Activated B cell treated with CpG ODN at 0.5 μM for 24 hours (primary cell): ENCODE data around the gene MBD5. TPM values are rescaled to one million over a fixed set of nuclear protein-coding genes. Genes with fewer than 3 reads are reported as not detected.

Experiments used
- ATAC-seq: fragments of 200-7000 bp; cut with Tn5 transposase; one replicate; pipeline ENCODE4 v1.10.0; 2021; ENCODE audit warnings: low read depth, mild to moderate bottlenecking, moderate library complexity
- CTCF ChIA-PET: fragments of 350-600 bp; sonication (Branson Sonifier 250); formaldehyde crosslinking; loops from one replicate; lab custom pipeline; 2021; ENCODE audit warnings: antibody characterized with exemption; lab: Charles Lee
- POLR2A ChIA-PET: fragments of 350-600 bp; sonication (Branson Sonifier 250); formaldehyde crosslinking; loops from one replicate; lab custom pipeline; 2021; ENCODE audit warnings: antibody characterized with exemption; lab: Charles Lee
- DNase-seq: peaks from one replicate; pipeline ENCODE4 v3.0.0; 2022
- H3K27ac Mint-ChIP-seq: one replicate; pipeline ENCODE4 v1.8.0; 2020; ENCODE audit warnings: mixed read lengths
- H3K27me3 Mint-ChIP-seq: one replicate; pipeline ENCODE4 v1.8.0; 2021; ENCODE audit warnings: mixed read lengths
- H3K36me3 Mint-ChIP-seq: one replicate; pipeline ENCODE4 v1.8.0; 2021; ENCODE audit warnings: low read depth, mixed read lengths
- H3K4me1 Mint-ChIP-seq: one replicate; pipeline ENCODE4 v1.8.0; 2021; ENCODE audit warnings: mixed read lengths
- H3K4me3 Mint-ChIP-seq: one replicate; pipeline ENCODE4 v1.8.0; 2020; ENCODE audit warnings: mild to moderate bottlenecking, mixed read lengths
- H3K9me3 Mint-ChIP-seq: one replicate; pipeline ENCODE4 v1.8.0; 2020; ENCODE audit warnings: mixed read lengths
- intact Hi-C: fragments of 100-400 bp; cut with micrococcal nuclease; formaldehyde crosslinking; loops from one replicate; pipeline ENCODE4 v1.15.1; 2024
- total RNA-seq: library from RNA; stranded (reverse); gene quantifications from 2 replicates; pipeline ENCODE4 v1.2.3, GENCODE V29; 2022
- TF ChIP-seq, protein P1 (sequence below): fragments of 200-600 bp; IDR thresholded peaks from one replicate; pipeline ENCODE4 v1.8.0; 2022; ENCODE audit warnings: antibody characterized with exemption, mild to moderate bottlenecking

MBD5 gene
- total RNA-seq, 1 donor from 2014 or later: 55.7 TPM

DNA sequence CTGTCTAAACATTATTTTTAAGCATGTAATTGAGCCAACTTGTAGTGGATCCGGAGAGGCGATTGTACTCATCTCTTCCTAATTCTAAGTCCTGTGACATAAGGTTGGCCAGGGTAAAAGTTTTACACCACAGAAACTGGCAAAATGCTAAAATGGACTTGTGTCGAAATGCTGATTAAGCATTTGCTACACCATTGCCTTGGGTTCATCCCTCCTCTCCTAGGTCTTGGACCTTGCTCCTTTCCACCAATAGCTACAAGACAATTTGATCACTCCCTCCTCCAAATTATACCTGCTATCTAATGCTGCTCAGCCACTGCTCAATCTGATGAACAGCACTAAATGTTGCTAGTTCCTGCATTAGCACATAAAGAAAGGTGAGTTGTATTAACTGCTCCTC lies 491.0 kb downstream of the MBD5 start:
- Mint-ChIP-seq H3K36me3 (no peaks in the 10 kb centered on the region), H3K27ac (no peak overlapping the region), H3K27me3 (no peaks in the 10 kb centered on the region), H3K4me3 (no peak overlapping the region), H3K9me3 (no peaks in the 10 kb centered on the region), H3K4me1 (peaks cover 9% of the 10 kb centered on the region)
- POLR2A ChIA-PET: no interaction called here
- intact Hi-C loops: no loop called here
- no peak for ATAC-seq
- TF ChIP-seq, protein P1, sequence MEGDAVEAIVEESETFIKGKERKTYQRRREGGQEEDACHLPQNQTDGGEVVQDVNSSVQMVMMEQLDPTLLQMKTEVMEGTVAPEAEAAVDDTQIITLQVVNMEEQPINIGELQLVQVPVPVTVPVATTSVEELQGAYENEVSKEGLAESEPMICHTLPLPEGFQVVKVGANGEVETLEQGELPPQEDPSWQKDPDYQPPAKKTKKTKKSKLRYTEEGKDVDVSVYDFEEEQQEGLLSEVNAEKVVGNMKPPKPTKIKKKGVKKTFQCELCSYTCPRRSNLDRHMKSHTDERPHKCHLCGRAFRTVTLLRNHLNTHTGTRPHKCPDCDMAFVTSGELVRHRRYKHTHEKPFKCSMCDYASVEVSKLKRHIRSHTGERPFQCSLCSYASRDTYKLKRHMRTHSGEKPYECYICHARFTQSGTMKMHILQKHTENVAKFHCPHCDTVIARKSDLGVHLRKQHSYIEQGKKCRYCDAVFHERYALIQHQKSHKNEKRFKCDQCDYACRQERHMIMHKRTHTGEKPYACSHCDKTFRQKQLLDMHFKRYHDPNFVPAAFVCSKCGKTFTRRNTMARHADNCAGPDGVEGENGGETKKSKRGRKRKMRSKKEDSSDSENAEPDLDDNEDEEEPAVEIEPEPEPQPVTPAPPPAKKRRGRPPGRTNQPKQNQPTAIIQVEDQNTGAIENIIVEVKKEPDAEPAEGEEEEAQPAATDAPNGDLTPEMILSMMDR: no peak
- DNase-seq: no peak
- CTCF ChIA-PET: no interaction called here

DNA sequence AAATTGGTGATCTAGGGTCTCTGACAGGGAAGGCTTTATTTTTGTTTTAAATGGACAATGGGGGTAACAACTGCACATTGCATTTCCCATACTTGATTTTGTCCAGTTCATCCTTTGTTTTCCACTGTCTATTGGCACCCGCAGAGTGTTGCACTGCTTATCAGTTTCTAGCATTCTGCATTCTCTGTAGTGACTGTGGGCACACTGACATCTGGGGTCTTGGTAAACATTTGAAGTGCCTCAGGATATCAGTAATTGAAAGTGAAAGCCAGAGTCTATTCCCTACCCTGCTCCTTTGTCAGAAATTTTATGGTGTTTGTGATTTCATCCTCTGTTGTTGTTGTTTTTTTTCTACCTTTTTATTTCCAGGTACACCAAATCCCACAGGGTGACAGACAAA lies 491.6 kb downstream of the MBD5 start:
- H3K27ac Mint-ChIP-seq: no peak overlapping the region
- ChIA-PET CTCF (no interaction called here), POLR2A (no interaction called here)
- TF ChIP-seq, protein P1: no peak
- H3K27me3 Mint-ChIP-seq: no peaks in the 10 kb centered on the region
- no peaks in the 10 kb centered on the region for H3K9me3 Mint-ChIP-seq
- no peaks in the 10 kb centered on the region for H3K36me3 Mint-ChIP-seq
- ATAC-seq (no peak), DNase-seq (no peak)
- intact Hi-C loops: no loop called here
- H3K4me3 Mint-ChIP-seq: no peak overlapping the region
- H3K4me1 Mint-ChIP-seq: peaks cover 9% of the 10 kb centered on the region

DNA sequence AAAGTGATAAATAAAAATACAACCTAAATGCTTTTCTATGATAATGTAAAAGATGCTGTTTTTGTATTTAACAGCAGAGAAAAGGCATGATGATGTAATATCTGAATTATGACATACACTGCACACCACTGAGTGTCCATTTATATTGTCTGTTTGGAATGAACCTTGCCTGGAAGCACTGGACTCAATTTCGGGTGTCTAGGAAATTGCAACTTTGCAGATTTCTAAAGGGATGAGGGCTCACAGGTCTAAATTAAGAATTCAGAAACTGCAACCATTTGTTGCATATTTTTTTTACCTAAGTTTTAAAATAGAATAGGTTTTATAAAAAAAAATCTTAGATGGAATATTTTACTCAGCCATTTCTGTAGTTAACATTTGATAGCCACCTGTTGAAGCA lies 492.5 kb downstream of the MBD5 start:
- intact Hi-C loops: no loop called here

DNA sequence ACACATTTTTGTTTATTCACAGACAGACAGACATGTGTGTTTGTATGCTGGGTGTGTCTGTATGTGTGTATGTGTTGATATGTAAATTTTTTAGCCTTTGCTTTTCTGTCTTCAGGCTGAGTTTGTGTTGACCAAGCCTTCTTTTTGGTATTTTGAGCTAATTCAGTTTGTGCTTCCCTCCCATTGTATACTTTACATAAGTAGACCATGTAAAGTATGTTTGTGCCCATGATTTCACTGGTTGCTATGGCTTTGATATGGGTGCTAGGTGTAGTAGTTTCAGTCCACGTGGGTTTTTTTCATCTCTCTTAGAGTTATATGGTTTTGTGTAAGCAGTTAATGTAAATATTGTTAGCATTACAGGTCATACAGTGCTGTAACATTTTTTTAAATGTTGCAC lies 494.2 kb downstream of the MBD5 start:
- intact Hi-C loops: no loop called here
- POLR2A ChIA-PET: no interaction called here
- CTCF ChIA-PET: no interaction called here

More for the DNA sequence above, 492.5 kb downstream of the MBD5 start:
- Mint-ChIP-seq H3K4me1 (peaks cover 9% of the 10 kb centered on the region), H3K27me3 (no peaks in the 10 kb centered on the region), H3K27ac (no peak overlapping the region), H3K4me3 (no peak overlapping the region), H3K36me3 (no peaks in the 10 kb centered on the region), H3K9me3 (no peaks in the 10 kb centered on the region)
- ChIA-PET CTCF (no interaction called here), POLR2A (no interaction called here)
- DNase-seq (no peak), ATAC-seq (no peak)
- TF ChIP-seq, protein P1: no peak

DNA sequence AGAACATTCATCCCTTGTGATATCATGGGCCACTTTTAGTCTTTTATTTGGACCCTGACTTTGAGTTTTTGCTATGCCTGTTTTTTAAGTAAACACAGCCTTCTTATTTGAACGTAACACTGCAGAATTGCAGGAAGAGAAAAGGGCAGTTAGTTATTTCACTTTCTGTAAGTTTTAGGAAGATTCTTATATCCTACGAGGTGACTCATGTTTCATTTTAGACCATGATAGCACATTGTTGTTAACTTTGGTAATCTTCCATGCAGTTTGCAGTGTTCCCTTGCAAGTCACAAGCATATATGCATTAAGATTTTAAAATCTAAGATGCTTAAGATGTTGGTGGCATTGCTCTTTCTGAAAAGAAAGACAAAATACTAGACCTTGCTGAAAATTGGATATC lies 495.1 kb downstream of the MBD5 start:
- H3K36me3 Mint-ChIP-seq: no peaks in the 10 kb centered on the region
- no peaks in the 10 kb centered on the region for H3K9me3 Mint-ChIP-seq
- no peaks in the 10 kb centered on the region for H3K27me3 Mint-ChIP-seq
- ATAC-seq (no peak), DNase-seq (no peak)
- no peaks in the 10 kb centered on the region for H3K4me1 Mint-ChIP-seq
- ChIA-PET POLR2A (no interaction called here), CTCF (no interaction called here)
- intact Hi-C loops: no loop called here
- TF ChIP-seq, protein P1: no peak
- H3K27ac Mint-ChIP-seq: no peak overlapping the region
- no peak overlapping the region for H3K4me3 Mint-ChIP-seq

More for the DNA sequence above, 494.2 kb downstream of the MBD5 start:
- Mint-ChIP-seq H3K36me3 (no peaks in the 10 kb centered on the region), H3K9me3 (no peaks in the 10 kb centered on the region), H3K27me3 (no peaks in the 10 kb centered on the region), H3K4me3 (no peak overlapping the region), H3K27ac (no peak overlapping the region), H3K4me1 (no peaks in the 10 kb centered on the region)
- no peak for ATAC-seq
- DNase-seq: no peak
- TF ChIP-seq, protein P1: no peak
